Tibial nerve (tissue), 4 donors: Measurements from ENCODE around the gene PANX2. TPM values are rescaled to one million over a fixed set of nuclear protein-coding genes. Genes with fewer than 3 reads are reported as not detected.

ENCODE experiments used
- DNase-seq, 2 donors: peaks; one replicate each; pipeline ENCODE4 v3.0.0-alpha.2; 2019; ENCODE audit warnings: low spot score in 2 of 2
- H3K27ac ChIP-seq, 4 donors: fragments of 200-600 bp; sonication (generic) in 3 of 4; one replicate each; pipeline ENCODE4 v1.5.1; 2017 to 2019; ENCODE audit warnings: mild to moderate bottlenecking in 1 of 4
- H3K27me3 ChIP-seq, 2 donors: fragments of 200-600 bp; sonication (generic) in 1 of 2; one replicate each; pipeline versions ENCODE4 v1.5.1 to v1.6.0; 2017 to 2019
- H3K36me3 ChIP-seq, 3 donors: fragments of 200-600 bp; sonication (generic); one replicate each; pipeline ENCODE4 v1.5.1; 2018 to 2019
- H3K4me1 ChIP-seq, 4 donors: fragments of 200-600 bp; sonication (generic) in 3 of 4; one replicate each; pipeline ENCODE4 v1.5.1; 2017 to 2019
- H3K4me3 ChIP-seq, 4 donors: fragments of 200-600 bp; sonication (generic) in 3 of 4; one replicate each; pipeline ENCODE4 v1.5.1; 2017 to 2019; ENCODE audit warnings: mild to moderate bottlenecking in 1 of 4, moderate library complexity in 1 of 4
- H3K9me3 ChIP-seq, 4 donors: fragments of 200-600 bp; sonication (generic) in 3 of 4; one replicate each; pipeline ENCODE4 v1.5.1; 2017 to 2019
- CTCF ChIP-seq, 5 experiments: fragments of 200-600 bp in 3 of 5; fragments of 450-650 bp in 2 of 5; sonication (generic) in 3 of 5; IDR thresholded peaks; one replicate each; pipeline ENCODE4 v1.5.1; 2016 to 2019; ENCODE audit warnings: antibody characterized with exemption in 5 of 5, mild to moderate bottlenecking in 3 of 5, moderate library complexity in 2 of 5
- EP300 ChIP-seq, 2 donors: sonication (generic); formaldehyde crosslinking; IDR thresholded peaks; one replicate each; pipeline ENCODE4 v1.6.1; 2017; ENCODE audit warnings: antibody characterized with exemption in 2 of 2, mild to moderate bottlenecking in 1 of 2
- POLR2A ChIP-seq, 2 donors: fragments of 450-650 bp; IDR thresholded peaks; one replicate each; pipeline ENCODE4 v1.6.1; 2017; ENCODE audit warnings: antibody characterized with exemption in 2 of 2, mild to moderate bottlenecking in 2 of 2, moderate library complexity in 2 of 2
- WGBS, 2 donors: methylation state at CpG; one replicate each; pipeline ENCODE4 v1.1.5; 2018; 5-methylcytosine and 5-hydroxymethylcytosine counted together
- total RNA-seq, 4 donors: library from RNA; depleted of rRNA; stranded (reverse); fragments of >200 nt; gene quantifications; one replicate each; pipeline ENCODE4 v1.1.0, GENCODE V29; 2016

The PANX2 gene
- total RNA-seq, 4 donors from 2014 or later = 0.30 TPM; not detected in 3

- no peak for DNase-seq
- peak overlapping the region in 2 of 4 donors; percentile 63 to 93 for H3K27ac ChIP-seq
- WGBS, 2 donors = 74 to 82% methylated on average over 22 to 25 of the region's 25 CpGs
- no peak for TF ChIP-seq CTCF (IDR thresholded peaks at IDR 0.05)
- TF ChIP-seq EP300 (IDR thresholded peaks at IDR 0.05) = no peak
- no peak for TF ChIP-seq POLR2A (IDR thresholded peaks at IDR 0.05)
- no peak overlapping the region for H3K4me3 ChIP-seq
- peaks cover 0 to 47% (median 7%) of the 10 kb centered on the region in 3 donors for H3K36me3 ChIP-seq
- H3K4me1 ChIP-seq = peaks cover 0 to 45% (median 31%) of the 10 kb centered on the region in 4 donors
- no peaks in the 10 kb centered on the region for H3K9me3 ChIP-seq
- no peaks in the 10 kb centered on the region for H3K27me3 ChIP-seq
Observed at GRCh38 chr22:50192436-50193204, 22.1 kb downstream of the PANX2 start.

GRCh38 chr22:50193621-50194020, 23.1 kb downstream of the PANX2 start:
- peaks cover 0 to 57% (median 7%) of the 10 kb centered on the region in 3 donors for H3K36me3 ChIP-seq
- 74 to 80% methylated on average over 2 to 3 of the region's 8 CpGs for WGBS, 2 donors
- H3K4me3 ChIP-seq = no peak overlapping the region

GRCh38 chr22:50194037-50194805, 23.7 kb downstream of the PANX2 start:
- DNase-seq = no peak
- peaks cover 0 to 41% (median 26%) of the 10 kb centered on the region in 4 donors for H3K4me1 ChIP-seq
- no peaks in the 10 kb centered on the region for H3K27me3 ChIP-seq
- H3K36me3 ChIP-seq = peaks cover 0 to 63% (median 7%) of the 10 kb centered on the region in 3 donors
- H3K4me3 ChIP-seq = no peak overlapping the region
- 88 to 89% methylated on average over 26 to 37 of the region's 44 CpGs for WGBS, 2 donors
- no peak for TF ChIP-seq CTCF (IDR thresholded peaks at IDR 0.05)
- no peak for TF ChIP-seq POLR2A (IDR thresholded peaks at IDR 0.05)
- TF ChIP-seq EP300 (IDR thresholded peaks at IDR 0.05) = no peak
- no peaks in the 10 kb centered on the region for H3K9me3 ChIP-seq
- no peak overlapping the region for H3K27ac ChIP-seq

More at GRCh38 chr22:50193621-50194020, 23.1 kb downstream of the PANX2 start:
- no peaks in the 10 kb centered on the region for H3K27me3 ChIP-seq
- no peak for TF ChIP-seq CTCF (IDR thresholded peaks at IDR 0.05)
- TF ChIP-seq POLR2A (IDR thresholded peaks at IDR 0.05) = no peak
- TF ChIP-seq EP300 (IDR thresholded peaks at IDR 0.05) = no peak
- H3K4me1 ChIP-seq = peaks cover 0 to 45% (median 29%) of the 10 kb centered on the region in 4 donors
- no peaks in the 10 kb centered on the region for H3K9me3 ChIP-seq
- H3K27ac ChIP-seq = no peak overlapping the region
- DNase-seq = no peak

- WGBS, 2 donors = 87 to 90% methylated on average over 8 to 18 of the region's 18 CpGs
- Histone ChIP-seq H3K9me3 (no peaks in the 10 kb centered on the region), H3K27me3 (no peaks in the 10 kb centered on the region), H3K36me3 (peaks cover 0 to 65% (median 7%) of the 10 kb centered on the region in 3 donors), H3K4me3 (no peak overlapping the region), H3K4me1 (peaks cover 0 to 29% (median 17%) of the 10 kb centered on the region in 4 donors), H3K27ac (no peak overlapping the region)
- no peak for DNase-seq
- TF ChIP-seq CTCF (IDR thresholded peaks at IDR 0.05) (no peak), EP300 (IDR thresholded peaks at IDR 0.05) (no peak), POLR2A (IDR thresholded peaks at IDR 0.05) (no peak)
Observed at GRCh38 chr22:50196256-50196655, 25.7 kb downstream of the PANX2 start.
